ENCODE results near the gene MRPL18.

MRPL18 gene

DNA sequence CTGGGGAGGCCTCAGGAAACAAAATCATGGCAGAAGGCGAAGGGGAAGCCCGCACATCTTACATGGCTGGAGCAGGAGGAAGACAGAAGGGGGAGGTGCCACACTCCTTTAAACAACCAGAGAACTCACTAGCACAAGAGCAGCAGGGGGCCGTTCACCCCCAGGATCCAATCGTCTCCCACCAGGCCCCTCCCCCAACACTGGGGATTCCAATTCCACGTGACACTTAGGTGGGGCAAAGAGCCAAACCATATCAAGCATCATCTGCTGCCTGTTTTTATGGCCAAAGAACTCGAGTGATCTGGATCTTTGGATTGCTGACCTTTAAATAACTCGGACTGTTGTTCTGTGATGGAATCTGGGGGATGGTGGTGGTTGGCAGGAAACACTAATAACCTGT lies 37.8 kb downstream of the MRPL18 start:
- no peaks in the 10 kb centered on the region for H3F3A ChIP-seq (ENCODE audit: insufficient read depth, low read length)
- no peaks in the 10 kb centered on the region for H3K27me3 ChIP-seq (replicated peaks; ENCODE audit: insufficient read depth, low read length)
- no peaks in the 10 kb centered on the region for H3K79me2 ChIP-seq (ENCODE audit: low read length)
- peaks cover 4% of the 10 kb centered on the region; the same call in 1 of the 2 replicates for H3K4me1 ChIP-seq (ENCODE audit: low read length)
- H3K4me2 ChIP-seq (ENCODE audit: low read depth, low read length) = no peak overlapping the region
- no peaks in the 10 kb centered on the region for H4K20me1 ChIP-seq (ENCODE audit: insufficient read depth, low read length)
- no peaks in the 10 kb centered on the region for H3K9me3 ChIP-seq (replicated peaks; ENCODE audit: insufficient read depth, low read length)
- H3K9ac ChIP-seq (ENCODE audit: low read length) = no peak overlapping the region
- H3K9me2 ChIP-seq (replicated peaks; ENCODE audit: insufficient read depth, low read length) = no peaks in the 10 kb centered on the region
- H2AFZ ChIP-seq (ENCODE audit: low read length) = no peak overlapping the region
- no peak for DNase-seq
- no peak overlapping the region for H3K4me3 ChIP-seq (ENCODE audit: low read length)
- H3K36me3 ChIP-seq (replicated peaks; ENCODE audit: insufficient read depth, low read length) = no peaks in the 10 kb centered on the region
- no peak overlapping the region for H3K27ac ChIP-seq (ENCODE audit: low read length)
- TF ChIP-seq EZH2phosphoT487 (IDR thresholded peaks at IDR 0.05; ENCODE audit: low read length) (no peak), EZH2 (optimal IDR thresholded peaks at IDR 0.05; ENCODE audit: low read depth, low read length) (no peak)
- TF ChIP-seq, protein P1, sequence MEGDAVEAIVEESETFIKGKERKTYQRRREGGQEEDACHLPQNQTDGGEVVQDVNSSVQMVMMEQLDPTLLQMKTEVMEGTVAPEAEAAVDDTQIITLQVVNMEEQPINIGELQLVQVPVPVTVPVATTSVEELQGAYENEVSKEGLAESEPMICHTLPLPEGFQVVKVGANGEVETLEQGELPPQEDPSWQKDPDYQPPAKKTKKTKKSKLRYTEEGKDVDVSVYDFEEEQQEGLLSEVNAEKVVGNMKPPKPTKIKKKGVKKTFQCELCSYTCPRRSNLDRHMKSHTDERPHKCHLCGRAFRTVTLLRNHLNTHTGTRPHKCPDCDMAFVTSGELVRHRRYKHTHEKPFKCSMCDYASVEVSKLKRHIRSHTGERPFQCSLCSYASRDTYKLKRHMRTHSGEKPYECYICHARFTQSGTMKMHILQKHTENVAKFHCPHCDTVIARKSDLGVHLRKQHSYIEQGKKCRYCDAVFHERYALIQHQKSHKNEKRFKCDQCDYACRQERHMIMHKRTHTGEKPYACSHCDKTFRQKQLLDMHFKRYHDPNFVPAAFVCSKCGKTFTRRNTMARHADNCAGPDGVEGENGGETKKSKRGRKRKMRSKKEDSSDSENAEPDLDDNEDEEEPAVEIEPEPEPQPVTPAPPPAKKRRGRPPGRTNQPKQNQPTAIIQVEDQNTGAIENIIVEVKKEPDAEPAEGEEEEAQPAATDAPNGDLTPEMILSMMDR (IDR thresholded peaks at IDR 0.05; ENCODE audit: low read length) = no peak

DNA sequence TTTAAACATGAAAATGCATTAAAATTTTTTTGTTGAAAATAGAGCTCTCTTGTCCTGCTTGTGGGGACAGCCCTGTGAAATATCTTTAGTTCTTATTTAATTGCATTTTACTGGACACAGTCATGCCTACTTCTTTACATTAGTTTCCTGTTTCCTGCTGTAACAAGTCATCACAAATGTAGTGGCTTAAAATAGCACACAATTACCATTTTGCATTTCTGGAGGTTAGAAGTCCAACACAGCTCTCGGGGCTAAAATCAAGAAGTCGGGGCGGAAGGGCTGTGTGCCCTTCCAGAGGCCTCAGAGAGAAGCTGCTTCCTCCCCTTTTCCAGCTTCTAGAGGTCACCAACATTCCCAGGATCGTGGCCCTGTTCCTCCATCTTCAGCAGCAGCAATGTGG lies 39.3 kb downstream of the MRPL18 start:
- DNase-seq = peak; percentile 39
- H2AFZ ChIP-seq (ENCODE audit: low read length) = no peak overlapping the region; the same call in 1 of the 2 replicates
- no peak overlapping the region for H3K9ac ChIP-seq (ENCODE audit: low read length)
- H3F3A ChIP-seq (ENCODE audit: insufficient read depth, low read length) = no peaks in the 10 kb centered on the region
- H3K4me3 ChIP-seq (ENCODE audit: low read length) = no peak overlapping the region
- H3K9me3 ChIP-seq (replicated peaks; ENCODE audit: insufficient read depth, low read length) = no peaks in the 10 kb centered on the region
- H3K27me3 ChIP-seq (replicated peaks; ENCODE audit: insufficient read depth, low read length) = no peaks in the 10 kb centered on the region
- no peaks in the 10 kb centered on the region for H3K79me2 ChIP-seq (ENCODE audit: low read length)
- H4K20me1 ChIP-seq (ENCODE audit: insufficient read depth, low read length) = no peaks in the 10 kb centered on the region
- peak overlapping the region; percentile 13; the same call in 1 of the 2 replicates for H3K4me2 ChIP-seq (ENCODE audit: low read depth, low read length)
- H3K9me2 ChIP-seq (replicated peaks; ENCODE audit: insufficient read depth, low read length) = no peaks in the 10 kb centered on the region
- no peak overlapping the region for H3K27ac ChIP-seq (ENCODE audit: low read length)
- peaks cover 4% of the 10 kb centered on the region; the same call in 1 of the 2 replicates for H3K4me1 ChIP-seq (ENCODE audit: low read length)
- TF ChIP-seq EZH2 (optimal IDR thresholded peaks at IDR 0.05; ENCODE audit: low read depth, low read length) (no peak), EZH2phosphoT487 (IDR thresholded peaks at IDR 0.05; ENCODE audit: low read length) (no peak)
- TF ChIP-seq, protein P1 (IDR thresholded peaks at IDR 0.05; ENCODE audit: low read length) = no peak
- H3K36me3 ChIP-seq (replicated peaks; ENCODE audit: insufficient read depth, low read length) = no peaks in the 10 kb centered on the region

DNA sequence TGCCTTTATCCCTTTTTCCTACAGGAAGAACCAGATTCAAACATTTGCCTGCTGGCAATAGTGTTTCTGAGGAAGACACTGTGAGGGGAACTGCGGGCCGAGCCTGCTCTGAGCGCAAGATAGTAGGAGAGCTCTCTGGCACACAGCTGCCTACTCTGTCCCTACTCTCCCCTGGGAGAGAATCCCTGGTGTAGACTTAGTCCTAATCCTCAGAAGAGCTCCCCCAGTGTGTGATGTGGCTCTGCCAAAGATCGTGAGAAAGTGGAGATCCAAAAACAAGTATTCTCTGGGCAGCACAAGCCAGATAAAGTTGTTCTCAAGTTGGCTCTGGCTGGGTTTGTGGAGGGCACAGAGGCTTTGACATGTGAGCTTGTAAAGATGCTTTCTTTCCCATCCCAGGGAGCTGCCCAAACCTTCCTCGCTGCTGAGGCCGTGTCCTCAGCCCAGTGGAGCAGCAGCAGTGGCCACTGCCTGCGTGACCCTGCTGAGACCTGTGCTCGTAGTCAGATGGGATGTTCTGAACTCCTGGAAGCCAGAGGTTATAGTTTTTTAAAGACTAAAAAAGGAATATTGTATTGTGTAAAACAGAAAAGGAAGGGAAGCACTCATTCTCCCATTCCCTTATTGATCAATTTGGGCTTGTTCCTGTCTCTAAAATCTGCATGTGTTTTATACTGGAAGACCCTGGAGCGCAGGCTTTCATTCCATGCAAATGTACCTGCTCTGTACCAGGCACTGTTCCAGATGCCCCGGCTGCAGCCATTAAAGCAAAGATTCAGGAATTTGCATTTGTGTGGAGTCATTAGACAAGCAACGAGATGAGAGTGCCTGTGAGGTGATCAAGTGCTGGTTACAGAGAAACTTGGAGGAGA lies 40.5 kb downstream of the MRPL18 start:
- Histone ChIP-seq H3K9me3 (replicated peaks; ENCODE audit: insufficient read depth, low read length) (no peaks in the 10 kb centered on the region), H4K20me1 (ENCODE audit: insufficient read depth, low read length) (no peaks in the 10 kb centered on the region), H3K36me3 (replicated peaks; ENCODE audit: insufficient read depth, low read length) (no peaks in the 10 kb centered on the region), H3K4me2 (ENCODE audit: low read depth, low read length) (no peak overlapping the region), H3K4me3 (ENCODE audit: low read length) (no peak overlapping the region), H3K27me3 (replicated peaks; ENCODE audit: insufficient read depth, low read length) (no peaks in the 10 kb centered on the region), H3K4me1 (ENCODE audit: low read length) (peaks cover 4% of the 10 kb centered on the region; the same call in 1 of the 2 replicates), H3K9ac (ENCODE audit: low read length) (no peak overlapping the region), H3F3A (ENCODE audit: insufficient read depth, low read length) (no peaks in the 10 kb centered on the region), H3K79me2 (ENCODE audit: low read length) (no peaks in the 10 kb centered on the region), H2AFZ (ENCODE audit: low read length) (no peak overlapping the region), H3K9me2 (replicated peaks; ENCODE audit: insufficient read depth, low read length) (no peaks in the 10 kb centered on the region), H3K27ac (ENCODE audit: low read length) (no peak overlapping the region)
- no peak for DNase-seq
- TF ChIP-seq, protein P1 (IDR thresholded peaks at IDR 0.05; ENCODE audit: low read length) = no peak
- TF ChIP-seq EZH2 (optimal IDR thresholded peaks at IDR 0.05; ENCODE audit: low read depth, low read length) (no peak), EZH2phosphoT487 (IDR thresholded peaks at IDR 0.05; ENCODE audit: low read length) (no peak)

All from MM.1S (cell line).